ENCODE measurements around the gene MIF4GD.

MIF4GD gene

GRCh38 chr17:75271233-75271954 lies 363 bp upstream of the MIF4GD start:
- peak; percentile 66 to 87 for DNase-seq
- Histone ChIP-seq H3K4me3 (peak overlapping the region; percentile 97 to 98), H3K4me1 (peaks cover 0 to 36% (median 21%) of the 10 kb centered on the region in 4 donors), H3K27ac (peak overlapping the region; percentile 99 to 100), H3K36me3 (peaks cover 4 to 12% (median 11%) of the 10 kb centered on the region in 3 donors), H3K27me3 (no peaks in the 10 kb centered on the region), H3K9me3 (no peaks in the 10 kb centered on the region)
- TF ChIP-seq CTCF (IDR thresholded peaks at IDR 0.05) = peak; percentile 68 to 96
- intact Hi-C loops (cut with DNase I; ENCODE audit: low total_unique reads) = no loop called here

- no peaks in the 10 kb centered on the region for H3K27me3 ChIP-seq
- DNase-seq = peak; percentile 59 to 82
- H3K4me3 ChIP-seq = peak overlapping the region; percentile 97 to 98
- TF ChIP-seq CTCF (IDR thresholded peaks at IDR 0.05) = peak; percentile 10 to 29
- peak overlapping the region; percentile 99 to 100 for H3K27ac ChIP-seq
- peaks cover 14 to 22% (median 20%) of the 10 kb centered on the region in 3 donors for H3K36me3 ChIP-seq
- H3K9me3 ChIP-seq = no peaks in the 10 kb centered on the region
- peaks cover 0 to 38% (median 21%) of the 10 kb centered on the region in 4 donors for H3K4me1 ChIP-seq
- intact Hi-C loops (cut with DNase I; ENCODE audit: low total_unique reads) = no loop called here
Observed at GRCh38 chr17:75270218-75270965, 639 bp downstream of the MIF4GD start.

GRCh38 chr17:75269844-75270217 lies 1.2 kb downstream of the MIF4GD start:
- H3K27me3 ChIP-seq = no peaks in the 10 kb centered on the region
- no peaks in the 10 kb centered on the region for H3K9me3 ChIP-seq
- no peak for DNase-seq
- H3K4me3 ChIP-seq = peak overlapping the region; percentile 97 to 98
- intact Hi-C loops (cut with DNase I; ENCODE audit: low total_unique reads) = no loop called here
- TF ChIP-seq CTCF (IDR thresholded peaks at IDR 0.05) = no peak
- peaks cover 18 to 28% (median 18%) of the 10 kb centered on the region in 3 donors for H3K36me3 ChIP-seq
- H3K4me1 ChIP-seq = peaks cover 0 to 38% (median 21%) of the 10 kb centered on the region in 4 donors
- H3K27ac ChIP-seq = peak overlapping the region; percentile 99 to 100

DNA sequence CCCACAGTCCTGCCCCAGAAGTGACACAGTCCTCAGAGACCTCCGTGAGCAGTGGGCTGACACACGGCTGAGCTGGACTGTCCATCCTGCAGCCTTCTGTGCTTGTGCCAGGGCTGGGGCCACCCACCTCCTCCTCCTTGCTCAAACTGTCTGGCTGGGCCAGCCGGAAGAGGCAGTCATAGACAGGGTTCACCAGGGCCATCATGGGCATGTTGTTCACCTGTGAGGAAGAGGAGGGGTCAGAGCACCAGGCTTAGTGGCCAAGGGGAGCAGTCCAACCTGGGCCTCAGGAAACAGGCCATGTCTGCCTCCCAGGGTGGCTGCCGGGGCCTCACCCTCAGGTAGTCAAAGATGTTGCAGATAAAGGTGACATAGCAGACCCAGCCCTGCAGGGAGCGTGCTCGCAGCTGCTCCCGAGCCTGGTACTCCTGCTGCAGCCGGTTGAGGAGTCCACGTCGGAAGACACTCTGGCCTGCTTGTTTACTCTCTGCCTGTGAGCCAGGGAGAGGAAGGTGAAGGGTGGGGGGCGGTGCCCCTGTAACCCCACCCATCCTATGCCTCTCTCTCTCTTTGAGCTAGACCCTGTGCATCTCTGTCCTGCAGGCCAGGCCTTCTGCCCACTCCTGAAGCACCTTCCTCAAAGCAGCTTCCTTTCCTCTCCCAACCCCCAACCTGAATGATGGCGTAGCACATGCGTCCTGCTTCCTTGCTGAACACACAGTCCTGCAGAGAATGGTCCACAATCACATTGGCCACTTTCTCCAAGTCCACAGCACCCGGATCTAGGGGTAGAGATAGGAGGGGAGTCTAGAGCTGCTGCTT lies 3.4 kb downstream of the MIF4GD start:
- H3K9me3 ChIP-seq = no peaks in the 10 kb centered on the region
- no peak overlapping the region for H3K27ac ChIP-seq
- intact Hi-C loops (cut with DNase I; ENCODE audit: low total_unique reads) = no loop called here
- peaks cover 0 to 36% (median 23%) of the 10 kb centered on the region in 4 donors for H3K4me1 ChIP-seq
- H3K36me3 ChIP-seq = peaks cover 18 to 47% (median 23%) of the 10 kb centered on the region in 3 donors
- no peaks in the 10 kb centered on the region for H3K27me3 ChIP-seq
- no peak for DNase-seq
- H3K4me3 ChIP-seq = no peak overlapping the region
- no peak for TF ChIP-seq CTCF (IDR thresholded peaks at IDR 0.05)

DNA sequence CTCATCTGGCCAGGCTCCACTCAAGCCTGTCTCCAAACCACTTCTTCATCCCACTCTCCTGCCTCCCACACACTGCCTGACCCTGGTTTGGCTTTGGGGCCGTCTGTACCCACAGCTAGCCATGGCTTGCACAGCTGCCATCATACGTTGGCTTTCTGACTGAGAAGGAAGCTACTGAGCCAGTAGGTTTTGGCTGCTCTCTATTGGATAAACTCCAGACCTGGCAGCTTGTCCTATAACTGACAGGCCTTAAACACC lies 3.9 kb downstream of the MIF4GD start:
- no peak overlapping the region for H3K4me3 ChIP-seq
- DNase-seq = no peak
- peaks cover 0 to 36% (median 20%) of the 10 kb centered on the region in 4 donors for H3K4me1 ChIP-seq
- no peak for TF ChIP-seq CTCF (IDR thresholded peaks at IDR 0.05)
- intact Hi-C loops (cut with DNase I; ENCODE audit: low total_unique reads) = no loop called here
- no peaks in the 10 kb centered on the region for H3K27me3 ChIP-seq
- H3K36me3 ChIP-seq = peaks cover 18 to 47% (median 23%) of the 10 kb centered on the region in 3 donors
- no peaks in the 10 kb centered on the region for H3K9me3 ChIP-seq
- H3K27ac ChIP-seq = no peak overlapping the region
